Sigmoid colon (tissue), 7 donors: ENCODE data around the gene ELMO1. TPM values are rescaled to one million over a fixed set of nuclear protein-coding genes. Genes with fewer than 3 reads are reported as not detected.

Experiments
- DNase-seq: peaks from one replicate; pipeline ENCODE4 v3.0.0-alpha.2; 2019
- H3K27ac ChIP-seq, 4 donors: fragments of 200-600 bp; sonication (generic); one replicate each; pipeline ENCODE4 v1.5.1; 2016 to 2019; ENCODE audit warnings: mild to moderate bottlenecking in 1 of 4
- H3K27me3 ChIP-seq, 3 donors: fragments of 200-600 bp; sonication (generic); one replicate each; pipeline ENCODE4 v1.5.1; 2019; ENCODE audit warnings: mild to moderate bottlenecking in 1 of 3
- H3K36me3 ChIP-seq, 4 donors: fragments of 200-600 bp; sonication (generic); one replicate each; pipeline ENCODE4 v1.5.1; 2016 to 2019
- H3K4me1 ChIP-seq, 4 donors: fragments of 200-600 bp; sonication (generic); one replicate each; pipeline ENCODE4 v1.5.1; 2017 to 2019
- H3K4me3 ChIP-seq, 4 donors: fragments of 200-600 bp; sonication (generic); one replicate each; pipeline ENCODE4 v1.5.1; 2017 to 2019; ENCODE audit warnings: mild to moderate bottlenecking in 2 of 4, moderate library complexity in 1 of 4
- H3K9me3 ChIP-seq, 4 donors: fragments of 200-600 bp in 3 of 4; sonication (generic) in 3 of 4; one replicate each; pipeline versions ENCODE4 v1.5.1 to v1.6.1; 2013 to 2019
- EP300 ChIP-seq, 4 donors: sonication (generic); formaldehyde crosslinking; IDR thresholded peaks; one replicate each; pipeline ENCODE4 v1.6.1; 2017; ENCODE audit warnings: antibody characterized with exemption in 4 of 4
- POLR2A ChIP-seq, 2 donors: fragments of 450-650 bp; IDR thresholded peaks; one replicate each; pipeline ENCODE4 v1.6.1; 2016; ENCODE audit warnings: antibody characterized with exemption in 2 of 2, mild to moderate bottlenecking in 2 of 2, moderate library complexity in 2 of 2
- POLR2AphosphoS5 ChIP-seq, 4 donors: sonication (generic); formaldehyde crosslinking; IDR thresholded peaks; one replicate each; pipeline ENCODE4 v1.6.1; 2017; ENCODE audit warnings: antibody characterized with exemption in 4 of 4
- WGBS, 2 donors: extraction: QIAGEN DNeasy Blood & Tissue Kit; methylation state at CpG; one replicate each; pipeline ENCODE4 v1.1.7; 2013; 5-methylcytosine and 5-hydroxymethylcytosine counted together
- intact Hi-C: fragments of 100-400 bp; cut with DNase I; formaldehyde crosslinking; loops from one replicate; pipeline ENCODE4 v1.15.1; 2023
- polyA plus RNA-seq, 3 donors: library from polyadenylated mRNA; stranded (reverse); fragments of 200-250 nt; gene quantifications; one replicate each; pipeline ENCODE4 v1.2.3, GENCODE V29; 2013
- total RNA-seq, 4 donors: library from RNA; depleted of rRNA; stranded (reverse); fragments of >200 nt; gene quantifications; one replicate each; pipeline ENCODE4 v1.1.0, GENCODE V29; 2016
- TF ChIP-seq, protein P1 (sequence below), 4 experiments: fragments of 450-650 bp in 3 of 4; fragments of 200-600 bp in 1 of 4; IDR thresholded peaks; one replicate each; pipeline ENCODE4 v1.5.1; 2016 to 2019; ENCODE audit warnings: antibody characterized with exemption in 4 of 4, mild to moderate bottlenecking in 3 of 4, moderate library complexity in 2 of 4
- donor health status: healthy with polysubstance abuse.
- donor health status: Bipolar disorder and iron deficiency.
- donor health status: healthy.

ELMO1 gene
- total and polyA plus RNA-seq, 7 donors, result 2.3 to 63.1 (median 33.9) TPM

DNA sequence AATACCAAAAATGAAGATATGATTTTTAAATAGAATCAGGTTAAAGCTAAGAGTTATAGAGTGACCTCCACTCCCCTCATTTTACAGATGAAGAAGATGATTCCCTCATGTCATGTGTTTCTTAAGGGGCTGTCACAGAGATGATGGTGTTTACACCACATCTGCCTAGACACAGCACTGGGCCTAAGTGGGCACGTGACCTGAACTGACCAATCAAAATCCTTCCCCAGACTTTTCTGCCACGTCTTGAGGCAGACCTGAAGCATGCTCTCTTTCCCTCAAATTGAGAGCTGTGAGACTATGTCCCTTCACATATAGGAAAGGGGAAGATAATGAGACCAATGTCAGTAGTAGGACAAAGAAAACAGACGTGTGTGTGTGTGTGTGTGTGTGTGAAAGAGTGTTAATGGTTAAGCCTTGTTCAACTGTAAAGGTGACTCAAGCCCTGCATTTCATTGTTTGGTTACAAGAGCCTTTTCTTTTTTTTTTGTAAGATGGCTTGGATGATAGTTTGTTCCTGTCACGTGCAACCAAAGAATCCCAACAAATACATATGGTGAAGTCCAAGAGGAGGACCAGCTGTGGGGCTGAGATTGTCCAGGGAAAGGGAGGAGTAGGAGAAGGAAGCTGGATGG, 551.6 kb downstream of the ELMO1 start:
- Histone ChIP-seq H3K9me3 (no peaks in the 10 kb centered on the region), H3K4me3 (no peak overlapping the region), H3K36me3 (no peaks in the 10 kb centered on the region), H3K27ac (no peak overlapping the region), H3K27me3 (no peaks in the 10 kb centered on the region), H3K4me1 (peaks cover 0 to 2% (median 0%) of the 10 kb centered on the region in 4 donors)
- intact Hi-C loops, result no loop called here
- TF ChIP-seq POLR2AphosphoS5 (IDR thresholded peaks at IDR 0.05) (no peak), EP300 (IDR thresholded peaks at IDR 0.05) (no peak), POLR2A (IDR thresholded peaks at IDR 0.05) (no peak)
- TF ChIP-seq, protein P1, sequence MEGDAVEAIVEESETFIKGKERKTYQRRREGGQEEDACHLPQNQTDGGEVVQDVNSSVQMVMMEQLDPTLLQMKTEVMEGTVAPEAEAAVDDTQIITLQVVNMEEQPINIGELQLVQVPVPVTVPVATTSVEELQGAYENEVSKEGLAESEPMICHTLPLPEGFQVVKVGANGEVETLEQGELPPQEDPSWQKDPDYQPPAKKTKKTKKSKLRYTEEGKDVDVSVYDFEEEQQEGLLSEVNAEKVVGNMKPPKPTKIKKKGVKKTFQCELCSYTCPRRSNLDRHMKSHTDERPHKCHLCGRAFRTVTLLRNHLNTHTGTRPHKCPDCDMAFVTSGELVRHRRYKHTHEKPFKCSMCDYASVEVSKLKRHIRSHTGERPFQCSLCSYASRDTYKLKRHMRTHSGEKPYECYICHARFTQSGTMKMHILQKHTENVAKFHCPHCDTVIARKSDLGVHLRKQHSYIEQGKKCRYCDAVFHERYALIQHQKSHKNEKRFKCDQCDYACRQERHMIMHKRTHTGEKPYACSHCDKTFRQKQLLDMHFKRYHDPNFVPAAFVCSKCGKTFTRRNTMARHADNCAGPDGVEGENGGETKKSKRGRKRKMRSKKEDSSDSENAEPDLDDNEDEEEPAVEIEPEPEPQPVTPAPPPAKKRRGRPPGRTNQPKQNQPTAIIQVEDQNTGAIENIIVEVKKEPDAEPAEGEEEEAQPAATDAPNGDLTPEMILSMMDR (IDR thresholded peaks at IDR 0.05), result no peak
- no peak for DNase-seq
- 62 to 67% methylated on average over 4 of the region's 4 CpGs for WGBS, 2 donors

DNA sequence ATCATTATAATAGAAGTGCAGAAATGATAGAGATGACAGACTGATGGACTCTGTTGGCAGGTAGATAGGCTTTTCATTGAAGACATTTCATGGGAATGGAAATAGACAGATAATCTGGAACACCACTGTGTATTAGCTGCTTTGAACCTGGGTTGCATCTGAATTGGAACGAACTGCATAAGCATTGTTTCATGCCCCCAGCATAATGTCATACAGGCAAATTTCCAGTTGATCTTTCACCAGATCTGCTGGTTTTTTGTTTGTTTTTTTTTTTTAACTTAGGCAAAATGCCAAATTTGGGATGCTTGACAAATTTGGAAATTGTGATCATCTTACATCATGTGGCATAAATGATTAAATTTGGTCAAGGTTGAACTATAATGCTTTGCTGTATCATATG, 552.2 kb downstream of the ELMO1 start:
- intact Hi-C loops, result no loop called here
- Histone ChIP-seq H3K4me3 (no peak overlapping the region), H3K27me3 (no peaks in the 10 kb centered on the region), H3K36me3 (no peaks in the 10 kb centered on the region), H3K27ac (no peak overlapping the region), H3K9me3 (no peaks in the 10 kb centered on the region), H3K4me1 (peaks cover 0 to 2% (median 0%) of the 10 kb centered on the region in 4 donors)
- DNase-seq, result no peak
- WGBS, 2 donors, result 88 to 94% methylated on average over 1 of the region's 1 CpG
- TF ChIP-seq, protein P1 (IDR thresholded peaks at IDR 0.05), result no peak
- no peak for TF ChIP-seq POLR2AphosphoS5 (IDR thresholded peaks at IDR 0.05)
- no peak for TF ChIP-seq POLR2A (IDR thresholded peaks at IDR 0.05)

DNA sequence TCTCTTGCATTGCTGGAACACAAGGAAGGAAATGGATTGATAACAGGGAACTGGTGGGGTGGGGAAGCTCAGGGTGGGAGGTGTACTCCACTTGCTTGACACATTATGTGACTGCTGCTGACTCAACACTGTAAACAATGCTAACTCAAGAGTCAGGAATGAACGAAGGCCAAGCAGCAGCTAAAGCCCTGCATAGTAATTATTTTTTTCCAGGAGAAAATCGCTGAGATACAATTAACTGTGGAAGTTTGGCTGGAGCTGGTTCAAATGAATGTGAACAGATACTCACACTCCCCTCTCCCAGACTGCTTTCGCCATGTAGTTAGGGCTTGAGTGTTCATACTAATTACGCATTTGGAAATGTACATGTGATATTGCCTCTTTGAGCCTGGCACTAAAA, 553.5 kb downstream of the ELMO1 start:
- Histone ChIP-seq H3K27me3 (no peaks in the 10 kb centered on the region), H3K27ac (no peak overlapping the region), H3K4me3 (no peak overlapping the region), H3K36me3 (no peaks in the 10 kb centered on the region), H3K9me3 (no peaks in the 10 kb centered on the region), H3K4me1 (peaks cover 0 to 2% (median 0%) of the 10 kb centered on the region in 4 donors)
- no peak for DNase-seq
- 85 to 90% methylated on average over 4 of the region's 4 CpGs for WGBS, 2 donors
- no peak for TF ChIP-seq EP300 (IDR thresholded peaks at IDR 0.05)
- TF ChIP-seq, protein P1 (IDR thresholded peaks at IDR 0.05), result no peak
- no peak for TF ChIP-seq POLR2AphosphoS5 (IDR thresholded peaks at IDR 0.05)
- no peak for TF ChIP-seq POLR2A (IDR thresholded peaks at IDR 0.05)
- intact Hi-C loops, result no loop called here

DNA sequence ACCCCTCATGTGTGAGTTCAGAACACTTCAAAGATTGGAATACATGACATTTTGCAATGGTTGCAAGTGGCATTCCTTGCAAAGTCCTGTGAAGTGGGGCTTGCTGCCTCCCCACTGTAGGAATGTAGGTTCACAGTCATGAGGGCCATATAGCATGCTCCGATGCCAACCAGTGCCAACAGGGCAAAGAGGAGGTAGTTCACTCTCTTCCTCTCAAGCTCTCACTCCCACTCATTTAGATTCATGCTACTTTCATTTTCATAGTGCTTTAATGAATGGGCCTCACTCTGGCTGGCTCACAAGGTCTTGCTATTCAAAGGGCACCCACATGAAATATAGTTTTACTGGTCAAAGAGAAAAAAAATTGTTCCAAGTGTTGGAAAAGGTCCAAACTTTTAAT, 554.5 kb downstream of the ELMO1 start:
- Histone ChIP-seq H3K27me3 (no peaks in the 10 kb centered on the region), H3K36me3 (no peaks in the 10 kb centered on the region), H3K4me1 (peaks cover 0 to 2% (median 0%) of the 10 kb centered on the region in 4 donors), H3K4me3 (no peak overlapping the region), H3K27ac (no peak overlapping the region), H3K9me3 (no peaks in the 10 kb centered on the region)
- WGBS, 2 donors, result 74 to 76% methylated on average over 1 of the region's 1 CpG
- DNase-seq, result no peak
- TF ChIP-seq, protein P1 (IDR thresholded peaks at IDR 0.05), result no peak
- TF ChIP-seq POLR2AphosphoS5 (IDR thresholded peaks at IDR 0.05) (no peak), POLR2A (IDR thresholded peaks at IDR 0.05) (no peak), EP300 (IDR thresholded peaks at IDR 0.05) (no peak)
- intact Hi-C loops, result no loop called here

DNA sequence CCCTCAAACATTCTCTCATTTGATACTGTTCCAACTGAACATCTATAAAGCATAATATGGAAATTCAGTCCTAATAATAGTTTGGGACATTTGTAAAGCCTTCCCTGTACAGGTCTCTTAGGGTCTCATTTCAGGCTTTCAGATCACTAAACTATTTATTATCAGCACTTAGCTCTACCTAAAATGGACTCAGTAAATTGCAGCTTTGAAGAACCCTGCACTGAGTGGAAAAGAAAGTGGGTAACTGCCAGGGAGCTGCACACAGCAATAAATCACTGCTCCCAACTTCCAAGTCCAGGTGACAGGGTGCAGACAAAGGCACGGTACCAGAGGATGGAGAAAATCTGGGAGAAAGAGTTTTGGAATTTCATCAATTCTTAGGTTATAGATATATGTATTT, 559.5 kb downstream of the ELMO1 start:
- H3K4me1 ChIP-seq, result no peaks in the 10 kb centered on the region
- DNase-seq, result no peak
- H3K27ac ChIP-seq, result no peak overlapping the region
- H3K27me3 ChIP-seq, result no peaks in the 10 kb centered on the region
- 67 to 80% methylated on average over 1 of the region's 1 CpG for WGBS, 2 donors
- H3K9me3 ChIP-seq, result no peaks in the 10 kb centered on the region
- H3K4me3 ChIP-seq, result no peak overlapping the region
- intact Hi-C loops, result no loop called here
- H3K36me3 ChIP-seq, result no peaks in the 10 kb centered on the region
- TF ChIP-seq, protein P1 (IDR thresholded peaks at IDR 0.05), result no peak
- TF ChIP-seq POLR2AphosphoS5 (IDR thresholded peaks at IDR 0.05) (no peak), POLR2A (IDR thresholded peaks at IDR 0.05) (no peak), EP300 (IDR thresholded peaks at IDR 0.05) (no peak)
